GM18511 (cell line): ENCODE data around the gene ADNP.

ENCODE experiments used
- ATAC-seq: cut with Tn5 transposase; IDR thresholded peaks from one replicate; pipeline ENCODE4 v1.9.1; 2021; ENCODE audit warnings: mild to moderate bottlenecking, moderate library complexity; ENCODE audit not compliant: unreplicated experiment

The ADNP gene

GRCh38 chr20:50874111-50874757 is 57.0 kb downstream of the ADNP start:
- ATAC-seq = no peak

GRCh38 chr20:50873585-50873984 is 57.7 kb downstream of the ADNP start:
- ATAC-seq = no peak

- ATAC-seq = no peak
These were observed 58.4 kb downstream of the ADNP start for GRCh38 chr20:50872560-50873425.

DNA sequence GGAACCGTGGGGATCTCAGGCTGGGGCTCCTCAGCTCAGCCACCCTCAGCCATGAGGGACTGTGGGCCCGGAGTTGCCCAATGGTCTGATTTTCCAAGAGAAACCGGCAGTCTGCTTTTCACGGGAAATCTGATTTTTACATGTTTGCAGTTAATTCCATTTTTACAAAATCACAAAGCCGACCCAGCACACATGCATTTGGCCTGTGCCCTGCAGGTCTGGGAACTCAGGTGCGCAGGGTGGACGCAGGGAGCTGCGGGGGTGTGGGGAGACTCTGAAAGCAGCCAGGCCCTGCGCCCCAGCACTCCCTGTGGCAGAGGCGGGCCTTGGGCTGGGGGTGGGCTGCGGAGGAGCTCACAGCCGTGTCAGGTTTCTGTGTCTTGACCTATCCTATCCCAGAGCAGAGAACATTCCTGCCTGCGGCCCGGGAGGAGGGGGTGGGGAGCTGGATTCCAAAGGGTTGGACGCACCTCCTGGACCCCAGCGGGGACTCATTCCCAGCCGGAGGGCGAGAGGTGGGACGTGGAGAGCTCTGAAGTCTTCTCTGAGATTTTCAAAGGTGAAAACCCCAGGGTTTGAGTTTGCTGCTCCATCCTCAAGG is 60.6 kb downstream of the ADNP start:
- ATAC-seq = no peak

DNA sequence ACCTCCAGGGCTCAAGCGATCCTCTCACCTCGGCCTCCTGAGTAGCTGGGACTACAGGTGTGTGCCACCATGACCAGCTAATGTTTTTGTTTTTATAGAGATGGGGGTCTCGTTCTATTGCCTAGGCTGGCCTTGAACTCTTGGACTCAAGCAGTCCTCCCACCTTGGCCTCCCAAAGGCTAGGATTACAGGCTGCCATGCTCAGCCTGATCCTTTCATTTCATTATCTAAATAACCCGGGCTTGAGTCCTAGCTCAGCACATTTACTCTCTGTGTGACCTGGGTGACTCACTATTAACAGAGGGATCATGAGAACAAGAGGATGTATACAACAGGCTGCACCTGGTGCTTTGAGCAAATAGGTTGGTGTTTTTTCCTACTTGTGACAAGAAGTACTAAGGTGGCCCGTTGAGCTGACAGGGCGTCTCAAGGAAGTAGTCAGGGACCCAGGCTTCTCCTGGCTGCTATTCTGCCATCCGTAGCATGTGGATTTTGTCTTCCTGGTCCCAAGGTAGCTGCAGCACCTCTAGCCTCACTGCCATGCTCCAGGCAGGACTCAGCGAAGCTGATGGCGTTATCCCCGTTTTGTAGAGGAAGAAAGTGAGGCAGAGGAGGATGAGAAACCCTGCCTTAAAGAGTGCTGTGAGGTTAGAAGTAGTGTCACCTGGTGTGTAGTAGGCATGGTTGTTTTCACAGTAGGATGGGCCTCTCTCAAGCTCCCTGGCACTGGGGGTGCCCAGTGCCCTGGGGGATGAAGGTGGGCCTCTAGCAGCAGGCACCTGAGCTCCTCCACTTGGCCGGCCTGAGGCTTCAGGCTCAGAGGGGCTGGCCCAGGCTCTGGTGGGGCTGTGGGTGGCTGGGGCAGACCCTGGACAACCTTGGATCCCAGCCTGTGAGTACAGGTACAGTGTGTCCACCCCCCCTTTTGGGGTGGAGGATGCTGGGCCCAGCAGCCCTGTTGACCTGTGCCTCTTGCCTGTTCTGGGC is 62.4 kb downstream of the ADNP start:
- ATAC-seq = no peak

DNA sequence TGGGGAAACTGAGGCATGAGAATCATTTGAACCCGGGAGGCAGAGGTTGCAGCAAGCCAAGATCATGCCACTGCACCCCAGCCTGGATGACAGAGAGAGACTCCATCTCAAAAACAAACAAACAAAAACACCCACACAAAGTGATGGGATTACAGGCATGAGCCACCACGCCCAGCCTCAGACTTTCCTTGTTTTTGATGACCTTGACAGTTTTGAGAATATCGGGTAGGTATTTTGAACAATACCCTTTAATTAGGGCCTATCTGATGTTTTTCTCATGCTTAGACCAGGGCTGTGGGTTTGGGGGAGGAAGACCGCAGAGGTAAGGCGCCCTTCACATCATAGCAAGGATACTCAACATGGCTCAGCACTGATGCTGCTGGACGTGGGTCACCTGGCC is 63.4 kb downstream of the ADNP start:
- no peak for ATAC-seq

GRCh38 chr20:50866831-50867230 is 64.4 kb downstream of the ADNP start:
- no peak for ATAC-seq

- no peak for ATAC-seq
These were observed 65.1 kb downstream of the ADNP start for GRCh38 chr20:50866036-50866685.

DNA sequence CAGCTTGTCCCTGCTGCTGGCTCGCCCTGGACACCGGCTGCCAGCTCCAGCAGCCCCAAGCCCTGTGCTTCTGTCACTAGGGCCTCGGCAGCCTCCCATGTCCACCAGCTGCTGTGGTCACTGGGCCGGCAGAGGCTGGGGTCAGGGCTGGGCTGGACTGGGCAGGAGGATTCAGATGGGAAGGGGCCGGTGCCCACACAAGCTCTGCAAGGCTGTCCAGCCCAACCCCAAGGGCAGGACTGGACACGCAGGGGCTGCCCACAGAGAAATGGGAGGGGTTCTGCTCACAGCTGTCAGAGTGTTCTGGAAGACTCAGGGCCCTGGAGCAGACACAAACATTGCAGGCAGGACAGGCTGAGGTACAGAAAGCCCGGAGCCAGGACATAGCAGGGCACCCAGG is 65.6 kb downstream of the ADNP start:
- no peak for ATAC-seq

- no peak for ATAC-seq
These were observed 66.1 kb downstream of the ADNP start for GRCh38 chr20:50865114-50865513.

GRCh38 chr20:50862546-50862945 is 68.7 kb downstream of the ADNP start:
- ATAC-seq = no peak

- no peak for ATAC-seq
These were observed 70.2 kb downstream of the ADNP start for GRCh38 chr20:50861012-50861411.

DNA sequence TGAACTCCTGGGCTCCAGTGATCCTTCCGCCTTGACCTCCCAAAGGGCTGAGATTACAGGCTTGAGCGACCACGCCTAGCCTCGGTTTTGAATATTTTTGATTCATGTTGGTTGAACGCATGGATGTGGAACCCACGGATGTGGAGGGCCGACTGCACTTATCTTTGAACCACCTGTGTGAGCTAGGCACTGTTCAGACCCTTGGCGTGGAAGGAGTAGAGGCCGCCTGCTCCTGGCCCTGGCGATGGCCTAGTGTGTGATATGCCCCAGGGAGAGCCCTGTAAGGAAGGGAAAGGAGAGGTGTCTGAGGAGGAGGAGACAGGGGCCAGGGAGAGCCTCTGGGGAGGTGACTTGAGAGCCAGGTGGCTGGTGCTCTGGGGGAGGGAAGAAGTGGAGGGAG is 72.1 kb downstream of the ADNP start:
- no peak for ATAC-seq

- no peak for ATAC-seq
These were observed 72.7 kb downstream of the ADNP start for GRCh38 chr20:50858525-50858924.

GRCh38 chr20:50857348-50857747 is 73.9 kb downstream of the ADNP start:
- ATAC-seq = no peak

GRCh38 chr20:50856475-50857041 is 74.7 kb downstream of the ADNP start:
- ATAC-seq = no peak

- ATAC-seq = no peak
These were observed 75.5 kb downstream of the ADNP start for GRCh38 chr20:50855498-50856474.

DNA sequence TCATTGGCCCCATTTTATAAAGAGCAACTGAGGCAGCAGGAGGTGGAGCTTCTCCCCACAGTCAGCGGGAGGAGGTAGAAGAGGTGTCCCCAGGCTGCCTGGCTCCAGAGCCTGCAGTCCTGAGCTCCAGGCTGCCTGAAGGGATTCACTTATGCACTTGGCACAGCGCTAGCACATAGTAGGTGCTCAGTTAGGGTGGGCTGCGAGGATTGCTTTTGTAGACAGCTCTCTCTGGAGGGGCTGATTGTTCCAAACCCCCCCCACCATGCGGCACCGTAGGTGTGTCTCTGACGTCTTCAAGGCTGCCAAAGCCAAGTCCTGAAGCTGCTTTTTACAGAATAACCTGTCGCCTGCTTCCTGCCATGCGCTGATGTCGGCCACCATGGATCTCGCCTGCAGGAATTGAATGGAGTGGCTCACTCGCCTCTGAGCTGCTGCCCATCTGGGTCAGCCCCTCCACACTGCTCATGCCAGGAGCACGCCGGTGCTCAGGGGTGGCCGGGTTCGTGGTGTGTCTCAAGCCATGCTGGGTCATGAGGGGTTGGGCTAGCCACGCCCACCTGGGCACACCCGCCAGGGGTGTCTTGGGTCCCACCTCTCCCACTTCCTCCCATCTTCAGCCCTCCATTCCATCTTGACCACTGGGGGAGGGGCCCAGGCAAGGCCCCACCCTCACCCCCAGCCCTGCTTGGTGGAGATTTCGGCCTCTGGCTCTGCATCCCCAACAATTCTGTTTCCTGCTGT is 76.6 kb downstream of the ADNP start:
- no peak for ATAC-seq
